Measurements from ENCODE around the gene ERC2.

ERC2 gene

DNA sequence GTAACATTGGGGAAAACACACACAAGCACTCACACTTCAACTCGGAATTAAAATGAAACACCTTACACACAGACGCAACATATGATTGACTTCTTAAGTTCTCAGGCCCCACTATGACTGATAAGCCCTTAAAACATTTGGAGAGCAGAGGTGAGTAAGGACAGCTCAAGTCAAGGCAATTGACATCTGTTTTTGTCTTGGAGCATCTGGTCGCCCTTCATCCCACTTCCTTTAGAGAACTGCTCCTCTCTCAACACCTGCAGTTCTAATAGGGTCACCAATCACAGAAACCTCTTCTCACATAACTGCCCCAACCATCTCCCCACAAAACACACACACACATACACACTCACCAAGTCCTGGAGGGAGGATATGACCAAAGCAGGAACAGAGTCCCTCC lies 43.4 kb downstream of the ERC2 start:
- no peak for DNase-seq (ENCODE audit: low read depth, low spot score)

DNA sequence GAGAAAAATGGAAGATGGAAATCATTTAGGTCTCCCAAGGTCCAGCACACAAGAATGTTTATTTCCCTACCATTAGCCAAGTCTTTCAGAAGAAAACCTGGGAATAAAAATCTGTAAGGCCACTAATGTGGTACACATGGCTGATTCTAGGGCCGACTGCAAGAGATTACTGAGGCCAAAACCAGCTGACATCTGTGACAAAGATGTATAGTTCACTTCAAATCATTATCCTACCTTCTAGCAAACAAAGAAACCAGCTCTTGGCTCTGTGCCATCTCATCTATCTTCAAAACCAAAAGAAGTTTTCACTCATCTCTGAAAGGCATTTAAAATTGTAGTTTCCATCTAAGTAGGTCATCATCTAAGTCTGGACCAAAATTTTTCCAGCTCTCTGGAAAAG lies 43.9 kb downstream of the ERC2 start:
- DNase-seq (ENCODE audit: low read depth, low spot score): no peak

DNA sequence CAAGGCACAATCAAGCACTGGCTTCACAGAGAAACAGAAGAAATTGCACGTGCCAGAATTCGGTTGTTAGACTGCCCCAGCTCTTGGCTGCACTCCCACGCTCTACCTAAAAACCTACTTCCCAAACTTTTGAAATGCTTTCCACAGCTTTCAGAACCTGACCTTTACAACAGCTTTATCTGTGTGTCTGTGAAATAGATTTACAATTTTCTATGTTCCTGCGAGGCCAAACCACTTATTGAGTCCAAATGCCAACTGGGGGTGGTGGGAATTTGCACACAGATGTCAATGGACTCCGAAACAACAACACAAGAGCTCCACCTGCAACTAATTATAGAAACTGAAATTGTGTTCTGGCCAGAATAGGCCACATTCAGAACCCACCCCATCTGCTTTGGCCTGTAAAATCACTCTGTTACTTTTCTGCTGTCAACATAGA lies 44.6 kb downstream of the ERC2 start:
- DNase-seq (ENCODE audit: low read depth, low spot score): no peak

DNA sequence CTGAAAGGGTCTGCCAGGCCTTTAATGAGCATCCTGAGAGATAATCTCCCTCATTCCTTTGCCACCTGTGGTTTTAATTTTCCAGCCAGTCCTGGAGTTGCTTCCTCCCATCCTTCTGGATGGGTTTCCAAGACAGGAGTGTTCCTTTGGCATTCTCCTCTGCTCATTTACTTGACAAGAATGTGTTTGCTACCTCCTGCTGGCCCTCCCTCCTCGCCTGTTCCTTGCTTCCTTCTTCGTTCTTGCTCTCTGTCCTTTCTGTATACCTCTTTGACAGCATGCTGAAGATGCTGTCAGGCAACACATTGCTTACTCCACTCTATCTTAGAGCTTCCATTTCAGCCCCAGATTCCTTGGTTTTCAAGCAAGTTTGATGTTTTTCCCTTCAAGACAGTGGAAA lies 46.0 kb downstream of the ERC2 start:
- no peak for DNase-seq (ENCODE audit: low read depth, low spot score)

DNA sequence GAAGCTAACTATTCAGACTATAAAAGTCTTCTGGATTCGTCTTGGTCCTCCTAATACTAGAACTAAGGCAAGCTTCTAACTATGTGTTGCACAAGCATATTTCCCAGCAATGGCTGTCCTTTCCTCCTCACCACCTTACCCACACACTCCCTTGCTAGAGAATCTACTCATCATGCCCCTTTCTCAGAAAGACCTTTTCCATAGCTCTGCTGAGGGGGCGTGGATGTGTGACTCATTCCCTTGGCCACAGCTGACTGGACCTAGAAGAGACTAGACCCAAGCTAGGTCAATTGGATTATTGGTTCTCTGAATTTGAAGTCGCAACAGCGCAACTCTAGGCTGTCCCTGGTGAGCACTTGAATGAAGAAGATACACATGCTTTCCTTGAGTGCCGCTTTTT lies 47.1 kb downstream of the ERC2 start:
- no peak for DNase-seq (ENCODE audit: low read depth, low spot score)

DNA sequence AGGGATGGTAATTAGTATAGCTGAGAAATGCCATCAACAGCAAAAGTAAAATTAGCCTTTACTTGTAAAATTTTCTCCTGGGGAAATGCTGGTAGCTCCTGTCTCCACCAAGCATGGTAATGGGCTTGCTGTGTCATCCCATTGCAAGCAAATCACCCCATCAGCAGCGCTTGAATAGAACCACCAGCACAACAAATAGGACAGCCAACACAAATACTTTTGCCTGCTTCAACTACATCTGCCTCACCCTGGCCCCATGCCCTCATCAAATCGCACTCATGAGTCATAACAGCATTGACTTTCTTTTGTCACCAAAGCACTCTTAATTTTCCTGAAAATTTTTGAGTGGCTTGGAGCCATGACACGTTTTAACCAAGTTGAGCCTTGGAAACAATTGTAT lies 52.6 kb downstream of the ERC2 start:
- DNase-seq (ENCODE audit: low read depth, low spot score): no peak

DNA sequence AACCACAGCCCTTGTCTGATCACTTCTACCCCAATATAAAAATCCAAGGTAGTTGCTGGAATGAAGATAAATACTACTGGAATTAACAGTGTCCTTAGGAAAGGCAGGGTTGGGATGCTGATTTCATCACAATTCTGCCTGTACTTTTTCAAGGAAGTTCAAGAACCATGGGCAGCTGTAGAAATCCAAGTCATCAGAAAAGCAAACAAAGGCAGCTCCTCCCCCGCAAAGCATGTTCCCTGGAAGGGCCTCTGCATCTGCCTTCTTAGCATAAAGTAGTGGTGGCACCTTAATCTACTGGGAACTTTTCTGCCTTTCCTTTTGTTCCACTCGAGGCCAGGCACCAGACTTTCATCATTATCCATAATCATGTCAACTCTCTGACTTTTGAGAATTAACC lies 54.4 kb downstream of the ERC2 start:
- no peak for DNase-seq (ENCODE audit: low read depth, low spot score)

DNA sequence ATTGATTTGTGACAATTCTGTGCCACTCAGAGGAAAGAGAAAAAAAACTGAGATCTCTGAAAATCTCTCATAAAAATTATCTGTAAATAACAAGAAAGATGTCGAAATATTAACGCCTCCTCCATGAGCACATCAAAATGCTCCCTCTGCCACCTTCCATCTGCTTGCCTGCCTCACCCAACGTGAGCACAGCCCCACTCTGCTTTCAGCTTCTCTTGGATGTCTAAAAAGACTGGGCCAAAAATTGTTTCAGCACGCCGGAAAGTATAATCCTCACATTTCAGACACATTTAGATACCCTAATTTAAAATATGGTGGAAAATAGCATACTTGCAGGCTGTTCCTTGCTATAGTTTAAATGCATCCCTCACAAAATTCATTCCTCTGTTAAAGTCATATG lies 57.1 kb downstream of the ERC2 start:
- DNase-seq (ENCODE audit: low read depth, low spot score): no peak

DNA sequence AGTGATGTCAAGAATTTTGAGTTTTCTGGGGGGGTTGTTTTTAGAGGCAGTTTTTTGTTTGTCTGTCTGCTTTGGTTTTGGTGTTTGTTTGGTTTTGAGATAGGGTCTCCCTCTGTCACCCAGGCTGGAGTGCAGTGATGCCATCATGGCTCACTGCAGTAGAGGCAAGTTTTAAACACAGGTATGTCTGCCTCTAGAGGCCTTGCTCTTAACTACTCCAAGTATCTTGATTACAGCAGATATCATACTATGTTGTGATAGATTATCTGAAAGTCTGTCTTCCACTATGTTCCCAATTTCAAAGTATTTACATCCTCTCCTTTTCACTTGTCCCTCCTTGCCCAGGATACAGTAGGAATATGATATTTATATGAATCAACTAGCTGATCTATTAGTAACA lies 57.7 kb downstream of the ERC2 start:
- no peak for DNase-seq (ENCODE audit: low read depth, low spot score)

DNA sequence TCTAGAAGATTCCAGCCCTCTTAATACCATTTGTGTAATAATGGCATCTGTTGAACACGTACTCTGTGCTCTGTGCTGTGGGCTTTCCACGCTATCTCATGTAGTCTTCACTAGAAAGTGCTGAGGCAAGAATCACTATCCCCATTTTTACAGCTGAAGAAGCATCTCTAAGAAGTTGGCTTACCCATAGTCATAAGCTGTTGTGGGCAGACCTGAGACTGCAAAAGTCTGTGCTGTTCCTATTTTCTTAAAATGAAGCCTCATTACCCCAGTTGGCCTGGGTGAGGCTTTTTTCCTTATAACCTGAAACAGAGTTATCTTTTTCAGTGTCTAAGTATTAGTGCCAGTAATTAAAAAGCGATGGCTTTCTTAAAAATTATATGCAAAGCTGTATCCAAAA lies 58.5 kb downstream of the ERC2 start:
- DNase-seq (ENCODE audit: low read depth, low spot score): no peak

DNA sequence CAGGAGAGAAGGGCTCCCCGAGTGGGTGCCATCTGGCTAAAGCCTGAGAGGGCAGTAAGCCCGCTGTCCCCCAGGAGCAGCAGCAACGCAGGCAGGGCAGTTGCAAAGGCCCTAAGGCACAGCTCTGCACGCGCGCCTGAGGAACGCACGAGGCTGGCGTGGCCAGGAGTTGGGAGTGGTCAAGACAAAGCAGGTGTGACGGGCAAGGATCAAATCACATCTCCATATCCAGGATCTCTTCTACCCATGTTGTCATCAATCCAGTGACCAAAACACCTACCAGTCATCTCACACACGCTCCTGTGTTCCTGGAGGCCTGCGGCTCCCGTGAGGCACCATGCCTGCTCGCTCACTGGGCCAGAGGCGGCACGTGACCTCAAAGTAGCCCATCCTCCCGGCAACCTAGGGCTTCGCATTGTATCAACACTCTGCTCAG lies 59.5 kb downstream of the ERC2 start:
- DNase-seq (ENCODE audit: low read depth, low spot score): no peak

DNA sequence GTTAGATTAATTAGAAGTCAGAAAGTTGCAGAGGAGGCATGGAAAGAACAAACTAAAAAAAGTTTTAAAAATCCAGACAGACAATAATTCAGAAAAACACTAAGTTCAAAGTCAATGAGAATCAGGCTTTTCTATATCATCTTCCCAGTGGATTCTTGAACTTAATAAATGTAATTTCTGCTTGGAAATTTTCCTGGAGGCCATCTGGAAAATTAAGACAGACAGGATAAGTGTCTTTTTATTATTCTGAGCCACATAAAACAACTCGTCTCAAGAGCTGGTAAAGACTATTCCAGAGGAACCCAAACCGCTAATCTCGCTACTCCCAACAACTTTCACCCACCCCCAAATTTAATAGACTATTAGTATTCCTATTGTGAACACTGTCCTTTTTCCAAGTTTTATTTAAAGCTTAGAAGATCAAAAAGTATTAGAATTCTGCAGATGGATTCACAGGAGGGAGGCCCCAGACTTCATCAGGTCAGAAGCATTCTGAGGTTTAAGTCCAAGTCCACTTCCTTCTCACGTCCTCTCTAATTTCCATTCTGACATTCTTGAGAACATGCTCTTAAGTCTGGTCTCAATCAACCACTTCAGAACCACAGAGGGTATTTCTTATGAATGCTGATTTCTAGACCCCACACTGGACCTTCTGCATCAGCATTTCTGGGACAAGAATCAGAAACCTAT lies 61.3 kb downstream of the ERC2 start:
- no peak for DNase-seq (ENCODE audit: low read depth, low spot score)

DNA sequence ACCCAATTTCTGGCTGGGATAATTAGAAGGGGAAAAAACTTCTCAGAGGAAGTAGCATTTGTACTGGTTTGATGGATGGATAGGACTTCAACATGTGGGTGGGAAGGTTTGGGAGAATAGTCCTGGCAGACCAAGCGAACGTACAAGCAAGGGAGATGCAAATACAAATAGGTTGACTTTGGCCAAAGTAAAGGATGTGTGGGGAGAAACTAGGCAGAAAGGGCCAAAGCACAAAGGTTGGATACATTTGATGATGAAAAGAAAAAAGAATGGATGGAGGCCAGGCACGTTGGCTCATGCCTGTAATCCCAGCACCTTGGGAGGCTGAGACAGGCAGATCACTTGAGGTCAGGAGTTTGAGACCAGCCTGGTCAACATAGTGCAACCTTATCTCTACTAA lies 63.4 kb downstream of the ERC2 start:
- DNase-seq (ENCODE audit: low read depth, low spot score): no peak

DNA sequence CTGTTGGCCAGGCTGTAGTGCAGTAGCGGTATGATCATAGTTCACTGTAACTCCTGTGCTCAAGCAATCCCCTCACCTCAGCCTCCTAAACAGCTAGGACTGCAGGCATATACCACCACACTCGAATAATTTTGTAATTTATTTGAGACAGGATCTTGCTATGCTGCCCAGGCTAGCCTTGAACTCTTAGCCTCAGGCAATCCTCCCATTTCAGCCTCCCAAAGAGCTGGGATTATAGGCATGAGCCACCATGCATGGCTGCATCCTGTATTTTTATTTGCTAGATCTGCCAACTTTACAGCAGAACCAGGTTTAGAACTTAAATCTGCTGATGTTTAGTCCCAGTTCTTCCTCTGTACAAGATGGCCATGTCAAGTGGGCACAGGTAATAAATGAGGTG lies 69.6 kb downstream of the ERC2 start:
- no peak for DNase-seq (ENCODE audit: low read depth, low spot score)

DNA sequence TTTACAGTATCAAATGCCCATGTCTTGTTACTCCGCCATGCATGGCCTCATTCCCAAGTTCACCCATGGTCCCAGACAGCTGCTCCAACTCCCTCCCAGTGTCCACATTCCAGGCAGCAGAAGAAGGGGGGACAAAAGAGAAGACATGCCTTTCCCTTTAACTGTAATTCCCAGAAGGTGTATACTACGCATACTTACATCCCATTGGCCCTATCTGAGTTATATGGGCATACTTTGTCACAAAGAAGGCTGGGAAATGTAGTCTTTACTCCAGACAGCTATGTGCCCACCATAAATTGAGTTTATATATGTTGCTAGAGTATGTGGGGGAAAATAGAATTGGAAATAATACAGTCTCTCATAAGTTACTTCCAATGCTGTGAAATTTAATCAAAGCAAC lies 70.5 kb downstream of the ERC2 start:
- DNase-seq (ENCODE audit: low read depth, low spot score): no peak

DNA sequence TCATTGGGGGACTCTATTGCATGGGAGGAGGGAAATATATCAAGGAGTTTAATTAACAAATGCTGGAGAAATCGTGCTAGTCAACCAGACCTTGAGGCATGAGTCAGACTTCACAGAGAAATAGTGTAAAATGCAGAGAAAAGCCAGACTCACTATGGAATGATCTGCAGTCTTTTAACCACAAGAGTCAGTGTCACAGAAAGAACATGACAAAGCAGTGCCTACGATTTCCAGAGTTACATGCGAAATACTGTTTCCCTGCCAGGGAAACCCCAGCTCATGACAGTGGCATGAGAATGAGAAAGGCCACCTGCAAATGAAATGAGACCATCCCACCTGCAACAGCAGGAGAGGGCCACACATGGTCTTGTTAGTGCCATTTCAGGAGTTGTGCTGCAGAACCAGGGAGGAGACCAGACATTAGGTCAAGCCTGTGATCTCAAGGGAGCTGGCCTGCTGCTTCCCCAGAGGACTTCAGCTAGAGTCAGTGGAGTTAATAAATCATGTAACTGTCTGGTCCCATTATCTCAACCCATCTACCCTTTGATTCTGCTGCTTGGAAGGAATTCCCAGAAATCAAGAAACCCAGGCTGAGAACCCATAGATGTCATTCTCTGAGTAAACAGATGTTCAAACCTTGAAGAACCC lies 79.0 kb downstream of the ERC2 start:
- no peak for DNase-seq (ENCODE audit: low read depth, low spot score)

DNA sequence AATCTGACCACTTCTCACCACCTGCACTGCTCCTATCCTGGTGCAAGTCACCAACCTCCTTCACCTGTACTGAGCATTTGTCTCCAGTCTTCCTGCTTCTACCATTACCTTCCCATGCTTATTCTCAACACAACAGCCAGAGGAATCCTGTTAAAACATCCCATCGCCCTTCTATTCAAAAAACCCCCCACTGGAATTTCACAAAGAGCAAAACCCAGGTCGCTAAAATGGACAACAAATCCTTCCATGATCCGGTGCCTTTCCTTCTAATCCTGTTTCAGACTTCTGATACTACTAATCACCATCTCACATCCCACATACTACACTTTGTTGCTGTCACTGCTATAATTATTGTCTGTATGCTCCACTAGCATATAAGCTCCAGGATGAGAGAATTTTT lies 85.2 kb downstream of the ERC2 start:
- no peak for DNase-seq (ENCODE audit: low read depth, low spot score)

DNA sequence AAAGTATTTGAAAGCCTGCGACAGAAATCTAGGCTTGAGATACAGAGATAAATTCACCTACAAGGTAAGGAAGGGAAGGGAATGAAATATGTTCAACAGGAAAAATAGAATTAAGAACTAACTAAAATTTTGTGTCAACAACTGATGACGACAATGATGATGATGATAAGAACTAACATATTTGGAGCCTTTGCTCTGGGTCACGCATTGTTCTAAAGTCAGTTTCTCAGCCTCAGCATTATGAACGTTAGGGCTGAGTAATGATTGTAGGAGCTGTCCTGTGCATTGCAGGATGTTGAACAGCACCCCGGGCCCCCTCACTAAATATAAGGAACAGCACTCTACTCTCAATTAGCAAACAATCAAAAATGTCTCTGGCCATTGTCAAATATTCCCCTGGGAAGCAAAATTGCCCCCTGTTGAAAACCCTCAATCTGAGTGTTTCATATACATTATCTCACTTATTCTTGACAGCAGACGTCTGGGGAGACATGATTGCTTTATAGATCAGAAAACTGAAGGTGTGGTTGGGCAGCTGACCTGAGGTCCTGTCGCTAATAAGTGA lies 88.5 kb downstream of the ERC2 start:
- no peak for DNase-seq (ENCODE audit: low read depth, low spot score)

DNA sequence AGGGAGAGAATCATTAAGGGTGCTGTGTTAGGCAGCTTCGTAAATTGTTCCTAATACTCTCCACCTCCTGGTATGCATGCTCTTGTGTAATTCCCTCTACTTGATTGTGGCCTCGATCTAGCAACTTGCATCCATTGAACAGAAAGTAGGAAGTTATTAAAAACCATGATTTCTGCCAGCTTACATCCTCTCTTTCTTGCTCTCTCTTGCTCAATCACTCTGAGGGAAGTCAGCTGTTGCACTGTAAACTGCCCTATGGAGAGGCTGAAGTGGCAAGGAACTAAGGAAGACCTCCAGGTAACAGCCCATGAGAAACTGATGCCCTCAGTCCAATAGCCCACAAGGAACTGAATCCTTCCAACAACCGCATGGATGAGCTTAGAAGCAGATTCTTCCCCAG lies 92.6 kb downstream of the ERC2 start:
- DNase-seq (ENCODE audit: low read depth, low spot score): no peak

DNA sequence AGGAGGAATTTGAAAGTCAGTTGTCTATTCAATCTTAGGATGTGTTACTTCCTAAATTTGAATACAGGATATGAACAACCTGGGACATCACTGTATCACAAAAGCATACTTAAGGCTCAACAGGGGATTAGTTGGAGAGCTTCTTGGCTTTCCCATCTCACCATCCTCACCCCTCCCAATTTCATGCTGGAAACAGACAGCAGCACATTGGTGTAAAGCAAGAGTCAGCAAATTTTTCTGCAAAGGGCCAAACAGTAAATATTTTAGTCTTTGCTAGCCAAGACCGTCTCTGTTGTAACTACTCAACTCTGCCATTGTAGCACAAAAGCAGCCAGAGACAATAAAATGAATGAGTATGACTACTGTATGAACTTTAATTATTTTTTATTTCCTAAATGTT lies 94.9 kb downstream of the ERC2 start:
- DNase-seq (ENCODE audit: low read depth, low spot score): no peak

DNA sequence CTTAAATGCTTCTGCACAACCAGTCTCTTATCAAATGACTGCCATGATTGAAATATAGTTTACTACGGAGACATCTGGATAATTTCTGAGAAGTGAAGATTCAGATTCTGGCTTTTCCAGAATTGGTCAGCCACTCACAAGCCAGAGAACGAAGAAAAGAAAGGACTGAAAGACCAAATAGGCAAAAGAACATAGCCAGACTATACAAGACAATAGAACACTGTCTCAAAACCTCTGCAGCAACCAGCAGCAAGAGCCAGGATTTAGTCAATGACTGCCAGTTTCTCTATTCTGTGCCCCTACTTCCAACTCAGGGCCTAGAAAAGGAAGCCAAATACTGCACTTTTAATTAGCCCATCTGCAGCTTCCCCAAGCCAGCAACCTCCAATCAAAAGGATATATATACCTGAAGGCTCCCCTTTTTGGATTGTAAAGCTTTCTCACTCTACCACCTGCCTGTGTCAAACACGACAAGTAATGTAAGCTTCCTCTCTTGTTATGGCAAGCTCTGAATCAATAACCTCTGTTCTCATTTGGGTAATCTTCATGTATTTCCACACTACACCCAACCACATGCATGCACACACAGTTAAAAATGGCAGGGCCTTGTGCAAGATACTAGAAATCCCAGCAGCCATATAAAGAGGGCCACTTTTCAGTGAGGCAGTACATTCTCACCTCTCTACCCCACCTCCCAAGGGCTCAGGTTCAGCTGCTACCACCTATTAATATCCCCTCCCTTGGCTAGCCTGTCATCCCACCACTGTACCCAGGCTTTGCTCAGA lies 97.1 kb downstream of the ERC2 start:
- DNase-seq (ENCODE audit: low read depth, low spot score): no peak

DNA sequence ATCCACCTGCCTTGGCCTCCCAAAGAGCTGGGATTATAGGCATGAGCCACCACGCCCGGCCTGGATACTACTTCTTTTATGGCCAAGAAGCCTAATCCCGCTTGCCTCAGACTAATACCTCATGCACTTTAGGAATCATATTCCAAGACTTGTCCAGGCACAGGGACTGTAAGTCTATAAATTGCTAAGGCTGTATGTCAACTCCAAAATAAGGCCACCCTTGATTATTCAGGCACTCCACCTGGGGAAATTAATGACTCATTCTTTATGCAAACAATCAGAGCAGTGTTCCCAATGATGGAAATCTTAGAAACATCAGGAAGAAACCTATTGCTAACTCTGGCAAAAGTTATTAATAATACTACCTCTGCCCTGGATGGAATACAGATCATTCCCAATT lies 98.4 kb downstream of the ERC2 start:
- DNase-seq (ENCODE audit: low read depth, low spot score): no peak

DNA sequence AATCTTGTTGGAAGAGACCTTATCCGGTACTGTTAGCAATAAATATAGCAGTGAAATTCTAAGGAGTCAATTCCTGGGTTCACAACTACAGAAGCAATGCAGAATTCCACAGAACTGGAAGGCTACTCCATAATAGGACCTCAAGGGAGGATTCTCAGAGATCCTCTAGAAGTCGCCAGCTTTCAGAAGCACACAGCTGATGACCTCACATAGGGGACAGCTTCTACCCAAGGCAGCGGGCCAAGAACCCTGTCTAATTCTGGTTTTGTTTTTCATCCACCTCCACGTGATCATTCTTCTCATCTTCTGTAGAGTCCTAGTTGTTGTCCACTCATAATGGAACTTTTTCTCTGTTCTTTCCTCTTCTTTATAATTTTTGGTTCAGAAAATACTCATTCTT lies 99.4 kb downstream of the ERC2 start:
- no peak for DNase-seq (ENCODE audit: low read depth, low spot score)
